Right lobe of liver (tissue), 6 donors: ENCODE measurements around the gene MDM1. TPM values are rescaled to one million over a fixed set of nuclear protein-coding genes. Genes with fewer than 3 reads are reported as not detected.

Source experiments
- ATAC-seq, 4 donors: fragments of 200-7000 bp; cut with Tn5 transposase; one replicate each; pipeline ENCODE4 v1.9.1; 2020; ENCODE audit warnings: mild to moderate bottlenecking in 4 of 4, moderate library complexity in 4 of 4
- DNase-seq, 3 donors: peaks; one replicate each; pipeline ENCODE4 v3.0.0-alpha.2; 2020
- H3K27ac ChIP-seq, 3 donors: fragments of 200-600 bp; one replicate each; pipeline ENCODE4 v1.8.0; 2022
- H3K27me3 ChIP-seq, 2 donors: fragments of 200-600 bp; one replicate each; pipeline ENCODE4 v1.8.0; 2022
- H3K36me3 ChIP-seq, 4 donors: fragments of 200-600 bp; sonication (generic) in 1 of 4; one replicate each; pipeline versions ENCODE4 v1.5.1 to v1.8.0; 2017 to 2022; ENCODE audit warnings: control low read depth in 1 of 4
- H3K4me1 ChIP-seq, 4 donors: fragments of 200-600 bp; sonication (generic) in 1 of 4; one replicate each; pipeline versions ENCODE4 v1.5.1 to v1.8.0; 2017 to 2022; ENCODE audit warnings: control low read depth in 1 of 4
- H3K4me3 ChIP-seq, 3 donors: fragments of 200-600 bp; one replicate each; pipeline ENCODE4 v1.8.0; 2022
- H3K9me3 ChIP-seq, 4 donors: fragments of 200-600 bp; sonication (generic) in 1 of 4; one replicate each; pipeline versions ENCODE4 v1.5.1 to v1.8.0; 2017 to 2022; ENCODE audit warnings: control low read depth in 1 of 4
- CTCF ChIP-seq, 4 donors: fragments of 200-600 bp in 3 of 4; fragments of 450-650 bp in 1 of 4; IDR thresholded peaks; one replicate each; pipeline versions ENCODE4 v1.5.1 to v1.8.0; 2016 to 2022; ENCODE audit warnings: antibody characterized with exemption in 4 of 4, mild to moderate bottlenecking in 2 of 4
- POLR2A ChIP-seq: fragments of 450-650 bp; IDR thresholded peaks from one replicate; pipeline ENCODE4 v1.6.1; 2017; ENCODE audit warnings: antibody characterized with exemption, mild to moderate bottlenecking
- WGBS: methylation state at CpG from one replicate; pipeline ENCODE4 v1.1.6; 2018; ENCODE audit warnings: low coverage, low lambda C conversion rate; ENCODE audit not compliant: insufficient coverage; ENCODE audit errors: missing lambda C conversion rate; 5-methylcytosine and 5-hydroxymethylcytosine counted together
- intact Hi-C, 2 donors: fragments of 100-400 bp; cut with DNase I; formaldehyde crosslinking; loops; one replicate each; pipeline versions ENCODE4 v1.11.2 to v1.14.1; 2022
- total RNA-seq, 6 experiments: library from RNA; depleted of rRNA in 2 of 6; stranded (reverse); fragments of >200 nt in 2 of 6; fragmentation: NEBNext Ultra II Directional in 3 of 6; extraction: Animal tissue kit (Norgen Biotek cat#: 25700) in 3 of 6; gene quantifications; one replicate each; pipeline versions ENCODE4 v1.1.0 to v1.2.4, GENCODE V29; 2016 to 2023
- donor health status: DM: no; HTN: yes; CAD: no.
- donor health status: DM: no; HTN: no; CAD: no.
- donor health status: DM: no; HTN: no; CAD: no.
- donor health status: DM: no; HTN: yes; CAD: no.
- donor health status: DM: no; HTN: yes; CAD: no.

Gene MDM1
- total RNA-seq, 6 experiments from 2014 or later: 2.9 to 6.6 (median 4.1) TPM

- Histone ChIP-seq H3K36me3 (no peaks in the 10 kb centered on the region), H3K4me3 (no peak overlapping the region), H3K9me3 (no peaks in the 10 kb centered on the region), H3K27me3 (no peaks in the 10 kb centered on the region), H3K4me1 (no peaks in the 10 kb centered on the region), H3K27ac (no peak overlapping the region)
- ATAC-seq (no peak), DNase-seq (no peak)
- intact Hi-C loops: no loop called here
- 86% methylated on average over 5 of the region's 6 CpGs for WGBS
- TF ChIP-seq POLR2A (no peak), CTCF (IDR thresholded peaks at IDR 0.05) (no peak)
Measured at GRCh38 chr12:68246350-68246749, 85.8 kb downstream of the MDM1 start.

- no peak for ATAC-seq
- no peaks in the 10 kb centered on the region for H3K4me1 ChIP-seq
- no peak for TF ChIP-seq POLR2A
- no peak for DNase-seq
- no peak overlapping the region for H3K4me3 ChIP-seq
- intact Hi-C loops: no loop called here
- no peak overlapping the region for H3K27ac ChIP-seq
- no peaks in the 10 kb centered on the region for H3K27me3 ChIP-seq
- H3K9me3 ChIP-seq: no peaks in the 10 kb centered on the region
- 62% methylated on average over 5 of the region's 6 CpGs for WGBS
- H3K36me3 ChIP-seq: no peaks in the 10 kb centered on the region
Measured at GRCh38 chr12:68245180-68246021, 86.8 kb downstream of the MDM1 start.

Other genes with a start within 250 kb of the MDM1 start
- gene IFNG, start 172.6 kb downstream of the MDM1 start, total RNA-seq: under 1 TPM in 1 of 6 experiments, not detected in 5; 0.18 TPM
- not detected for gene IL26, start 106.6 kb downstream of the MDM1 start, total RNA-seq
- gene IL22, start 78.8 kb downstream of the MDM1 start, total RNA-seq: not detected